GOT3 (cell line): Measurements from ENCODE around the gene ZNF343.

Source experiments
- DNase-seq: peaks from one replicate; lab custom pipeline; 2025; ENCODE audit warnings: mixed read lengths; lab: John Stamatoyannopoulos, UW

Gene ZNF343

GRCh38 chr20:2473516-2473915 is 35.2 kb downstream of the ZNF343 start:
- DNase-seq: no peak

- DNase-seq: peak; percentile 96
Measured at GRCh38 chr20:2470423-2471193, 38.1 kb downstream of the ZNF343 start, which contains the start of gene SNRPB. Gene SNRPB, minus strand, starts transcription at chr20:2470789. Its CDS starts 99 bp downstream, at chr20:2470690.

- no peak for DNase-seq
Measured at GRCh38 chr20:2469991-2470422, 38.7 kb downstream of the ZNF343 start.

GRCh38 chr20:2468581-2469407 is 39.9 kb downstream of the ZNF343 start:
- no peak for DNase-seq

GRCh38 chr20:2467412-2467811 is 41.3 kb downstream of the ZNF343 start:
- DNase-seq: no peak

- no peak for DNase-seq
Measured at GRCh38 chr20:2465100-2465499, 43.6 kb downstream of the ZNF343 start.

- DNase-seq: no peak
Measured at GRCh38 chr20:2463616-2464365, 44.9 kb downstream of the ZNF343 start.

- no peak for DNase-seq
Measured at GRCh38 chr20:2462484-2462883, 46.2 kb downstream of the ZNF343 start.

GRCh38 chr20:2460752-2461424 is 47.8 kb downstream of the ZNF343 start:
- no peak for DNase-seq

GRCh38 chr20:2459981-2460751 is 48.5 kb downstream of the ZNF343 start:
- DNase-seq: no peak

GRCh38 chr20:2458919-2459499 is 49.7 kb downstream of the ZNF343 start:
- no peak for DNase-seq

GRCh38 chr20:2455771-2456497 is 52.8 kb downstream of the ZNF343 start:
- DNase-seq: no peak

GRCh38 chr20:2453792-2454191 is 54.9 kb downstream of the ZNF343 start:
- no peak for DNase-seq

GRCh38 chr20:2451939-2452732 is 56.6 kb downstream of the ZNF343 start:
- DNase-seq: peak; percentile 51

- DNase-seq: no peak
Measured at GRCh38 chr20:2451422-2451821, 57.3 kb downstream of the ZNF343 start.

GRCh38 chr20:2449386-2449785 is 59.3 kb downstream of the ZNF343 start:
- DNase-seq: no peak

- DNase-seq: no peak
Measured at GRCh38 chr20:2446845-2447244, 61.9 kb downstream of the ZNF343 start.
